ENCODE data around the gene FYB1.

Gene FYB1

GRCh38 chr5:39209924-39210323, 9.4 kb downstream of the FYB1 start:
- no peak for TF ChIP-seq EGR1 (IDR thresholded peaks at IDR 0.05)
- no peak for TF ChIP-seq CREB1 (IDR thresholded peaks at IDR 0.05; ENCODE audit: low read depth)
- TF ChIP-seq TCF12 (IDR thresholded peaks at IDR 0.05; ENCODE audit: low read depth) = no peak
- no peak for TF ChIP-seq ZBTB7A (IDR thresholded peaks at IDR 0.05; ENCODE audit: low read depth)
- TF ChIP-seq TAF1 (IDR thresholded peaks at IDR 0.05; ENCODE audit: low read depth) = no peak
- TF ChIP-seq EP300 (IDR thresholded peaks at IDR 0.05; ENCODE audit: borderline replicate concordance) = no peak
- no peak for TF ChIP-seq CEBPB (IDR thresholded peaks at IDR 0.05)
- TF ChIP-seq YY1 (IDR thresholded peaks at IDR 0.05; ENCODE audit: low read depth) = no peak
- no peak for TF ChIP-seq USF1 (IDR thresholded peaks at IDR 0.05)
- TF ChIP-seq NFIC (IDR thresholded peaks at IDR 0.05) = no peak
- TF ChIP-seq RAD21 (IDR thresholded peaks at IDR 0.05; ENCODE audit: low read depth) = no peak
- no peak for TF ChIP-seq FOXM1 (IDR thresholded peaks at IDR 0.05; ENCODE audit: borderline replicate concordance, low read depth)
- no peak for TF ChIP-seq TEAD4 (IDR thresholded peaks at IDR 0.05)

DNA sequence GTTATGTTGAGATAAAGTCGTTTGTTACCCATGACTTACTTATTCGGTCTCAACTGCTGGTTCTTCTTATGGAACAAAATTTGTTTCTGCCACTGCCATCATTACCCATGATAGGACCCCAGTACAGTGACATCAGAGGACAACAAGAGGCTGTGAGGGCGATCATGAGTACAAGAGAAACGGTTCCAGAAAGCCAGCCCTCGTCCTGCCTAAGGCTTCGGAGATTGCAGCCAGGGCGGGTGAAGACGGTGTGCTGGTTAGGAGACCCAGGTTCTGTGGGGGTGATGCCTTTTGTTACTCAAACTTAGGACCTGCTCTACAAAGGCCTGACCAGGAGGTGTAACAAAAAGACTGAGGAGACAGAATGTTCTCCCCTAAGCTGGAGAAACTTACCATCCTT, 10.9 kb downstream of the FYB1 start:
- no peak for TF ChIP-seq TEAD4 (IDR thresholded peaks at IDR 0.05)
- no peak for TF ChIP-seq EGR1 (IDR thresholded peaks at IDR 0.05)
- no peak for TF ChIP-seq TCF12 (IDR thresholded peaks at IDR 0.05; ENCODE audit: low read depth)
- TF ChIP-seq, protein P1, sequence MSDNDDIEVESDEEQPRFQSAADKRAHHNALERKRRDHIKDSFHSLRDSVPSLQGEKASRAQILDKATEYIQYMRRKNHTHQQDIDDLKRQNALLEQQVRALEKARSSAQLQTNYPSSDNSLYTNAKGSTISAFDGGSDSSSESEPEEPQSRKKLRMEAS (IDR thresholded peaks at IDR 0.05) = no peak
- no peak for TF ChIP-seq TAF1 (IDR thresholded peaks at IDR 0.05; ENCODE audit: low read depth)
- no peak for TF ChIP-seq CREB1 (IDR thresholded peaks at IDR 0.05; ENCODE audit: low read depth)

DNA sequence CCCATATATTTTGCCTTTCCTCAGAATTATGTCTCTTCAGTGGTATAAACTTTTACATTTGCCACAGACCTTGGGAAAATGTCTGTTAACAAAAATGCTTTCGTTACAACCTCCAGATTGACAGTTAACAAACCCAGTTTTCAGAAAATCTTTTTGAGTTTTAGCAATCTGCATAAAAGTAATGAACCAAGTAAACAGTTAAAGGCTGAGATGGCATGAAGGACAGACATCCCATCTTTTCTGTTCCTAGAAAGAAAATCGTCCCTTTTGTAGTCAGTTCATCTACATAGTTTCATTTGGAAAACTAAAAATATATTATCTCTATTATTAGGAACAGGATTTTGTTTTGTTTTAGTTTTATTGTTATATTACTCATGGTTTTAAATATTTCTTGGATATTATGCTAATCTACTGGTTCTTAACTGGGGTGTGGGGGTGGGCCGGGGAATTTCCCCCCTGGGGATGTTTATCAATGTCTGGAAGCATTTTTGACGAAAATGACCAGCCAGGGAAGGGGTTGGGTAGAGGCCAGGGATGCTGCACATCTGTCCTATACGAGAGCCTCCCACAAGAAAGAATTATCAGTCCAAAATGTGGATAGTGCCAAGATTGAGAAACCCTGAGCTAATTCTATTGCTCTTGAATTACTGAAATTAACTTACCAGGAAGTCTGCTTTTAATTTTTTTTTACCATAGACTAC, 11.9 kb downstream of the FYB1 start:
- TF ChIP-seq EGR1 (IDR thresholded peaks at IDR 0.05) = no peak
- TF ChIP-seq YY1 (IDR thresholded peaks at IDR 0.05; ENCODE audit: low read depth) = no peak
- no peak for TF ChIP-seq TCF12 (IDR thresholded peaks at IDR 0.05; ENCODE audit: low read depth)
- TF ChIP-seq RAD21 (IDR thresholded peaks at IDR 0.05; ENCODE audit: low read depth) = no peak
- no peak for TF ChIP-seq EP300 (IDR thresholded peaks at IDR 0.05; ENCODE audit: borderline replicate concordance)
- TF ChIP-seq TEAD4 (IDR thresholded peaks at IDR 0.05) = no peak
- TF ChIP-seq TAF1 (IDR thresholded peaks at IDR 0.05; ENCODE audit: low read depth) = no peak
- TF ChIP-seq, protein P1 (IDR thresholded peaks at IDR 0.05) = no peak
- no peak for TF ChIP-seq CEBPB (IDR thresholded peaks at IDR 0.05)
- no peak for TF ChIP-seq REST (IDR thresholded peaks at IDR 0.05; ENCODE audit: low read depth)
- no peak for TF ChIP-seq NFIC (IDR thresholded peaks at IDR 0.05)
- no peak for TF ChIP-seq ZBTB7A (IDR thresholded peaks at IDR 0.05; ENCODE audit: low read depth)
- TF ChIP-seq CREB1 (IDR thresholded peaks at IDR 0.05; ENCODE audit: low read depth) = no peak
- TF ChIP-seq USF1 (IDR thresholded peaks at IDR 0.05) = no peak

DNA sequence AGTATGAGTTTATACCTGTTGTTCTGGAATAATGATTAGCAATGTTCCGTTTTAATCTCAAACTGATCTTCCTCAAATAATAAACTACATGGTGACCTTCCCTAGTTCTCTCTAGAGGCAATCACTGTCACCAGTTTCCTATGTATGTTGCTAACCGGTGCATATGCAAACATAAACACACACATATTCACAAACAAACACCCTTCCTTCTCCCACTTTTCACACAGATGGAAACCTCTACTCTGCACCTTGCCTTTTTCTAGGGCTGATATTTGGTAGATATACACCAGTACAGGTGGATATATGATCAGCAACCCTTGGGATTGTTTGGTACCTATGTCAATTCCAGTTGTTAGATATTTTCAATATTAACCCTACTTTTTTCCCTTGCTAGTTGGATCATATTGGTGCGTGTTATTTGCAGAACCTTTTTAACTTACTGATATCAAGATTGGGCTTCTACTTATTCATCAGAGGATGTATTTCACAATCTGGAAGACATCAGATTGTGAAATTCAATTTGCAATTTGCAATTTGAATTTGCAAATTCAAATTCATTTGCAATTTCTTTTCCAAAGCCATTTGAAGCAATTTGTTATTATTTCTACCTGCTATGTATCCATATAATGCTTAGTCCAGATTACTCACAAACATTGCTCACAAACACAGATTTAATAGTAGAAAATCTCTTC, 12.6 kb downstream of the FYB1 start:
- TF ChIP-seq FOXM1 (IDR thresholded peaks at IDR 0.05; ENCODE audit: borderline replicate concordance, low read depth) (no peak), RAD21 (IDR thresholded peaks at IDR 0.05; ENCODE audit: low read depth) (no peak), CREB1 (IDR thresholded peaks at IDR 0.05; ENCODE audit: low read depth) (no peak), CEBPB (IDR thresholded peaks at IDR 0.05) (no peak), EP300 (IDR thresholded peaks at IDR 0.05; ENCODE audit: borderline replicate concordance) (no peak), NFIC (IDR thresholded peaks at IDR 0.05) (no peak), REST (IDR thresholded peaks at IDR 0.05; ENCODE audit: low read depth) (no peak), EGR1 (IDR thresholded peaks at IDR 0.05) (no peak), TAF1 (IDR thresholded peaks at IDR 0.05; ENCODE audit: low read depth) (no peak), TCF12 (IDR thresholded peaks at IDR 0.05; ENCODE audit: low read depth) (no peak), YY1 (IDR thresholded peaks at IDR 0.05; ENCODE audit: low read depth) (no peak), ZBTB7A (IDR thresholded peaks at IDR 0.05; ENCODE audit: low read depth) (no peak), TEAD4 (IDR thresholded peaks at IDR 0.05) (no peak), USF1 (IDR thresholded peaks at IDR 0.05) (no peak)
- TF ChIP-seq, protein P1 (IDR thresholded peaks at IDR 0.05) = no peak

Data from Ishikawa (cell line).